Peyer's patch (tissue), 4 donors: ENCODE results near the gene TFCP2L1.

Source experiments
- CTCF ChIP-seq, 6 experiments: fragments of 450-650 bp in 4 of 6; fragments of 200-600 bp in 2 of 6; sonication (generic) in 1 of 6; IDR thresholded peaks; one replicate each; pipeline ENCODE4 v1.5.1; 2017 to 2019; ENCODE audit warnings: antibody characterized with exemption in 6 of 6, mild to moderate bottlenecking in 3 of 6, moderate library complexity in 1 of 6
- POLR2A ChIP-seq, 2 donors: fragments of 450-650 bp; IDR thresholded peaks; one replicate each; pipeline ENCODE4 v1.5.1; 2017; ENCODE audit warnings: antibody characterized with exemption in 2 of 2, mild to moderate bottlenecking in 2 of 2, moderate library complexity in 2 of 2

- TF ChIP-seq CTCF (IDR thresholded peaks at IDR 0.05) (no peak), POLR2A (IDR thresholded peaks at IDR 0.05) (peak in 1 of 2 donors; percentile 10)
Measured at GRCh38 chr2:121255358-121255757, 29.6 kb downstream of the TFCP2L1 start.
